ENCODE results near the gene MTCL1. TPM values are rescaled to one million over a fixed set of nuclear protein-coding genes. Genes with fewer than 3 reads are reported as not detected.

The MTCL1 gene
- total RNA-seq, 1 experiment from 2014 or later, result 11.6 TPM

- DNase-seq (ENCODE audit: unreplicated experiment), result peak; percentile 8
- TF ChIP-seq CTCF (IDR thresholded peaks at IDR 0.05; ENCODE audit: unreplicated experiment), result no peak
- intact Hi-C loops (cut with micrococcal nuclease), result no loop called here
- Mint-ChIP-seq H3K36me3 (ENCODE audit: insufficient read depth, unreplicated experiment) (peaks cover 12% of the 10 kb centered on the region), H3K4me3 (ENCODE audit: unreplicated experiment) (no peak overlapping the region), H3K9me3 (ENCODE audit: unreplicated experiment) (no peaks in the 10 kb centered on the region), H3K27ac (ENCODE audit: low read depth, unreplicated experiment) (peak overlapping the region; percentile 14), H3K27me3 (ENCODE audit: insufficient read depth, unreplicated experiment) (no peaks in the 10 kb centered on the region), H3K4me1 (ENCODE audit: insufficient read depth, unreplicated experiment) (peaks cover 22% of the 10 kb centered on the region)
- ChIA-PET POLR2A (interaction anchor here (1.0 kb wide), 1 partner anchor 88 kb away, joined by 3 read pairs; the partner anchor contains the start of gene MTCL1), CTCF (interaction anchor here (0.6 to 0.7 kb wide), 3 partner anchors 10 to 87 kb away, joined by 3 to 5 read pairs (median 3); no protein-coding TSS in a partner anchor)
- no TSS peak for BruUV-seq (replicated peaks)
These were observed 88.2 kb downstream of the MTCL1 start for GRCh38 chr18:8793445-8794155.

GRCh38 chr18:8794156-8794933 lies 89.0 kb downstream of the MTCL1 start:
- POLR2A ChIA-PET, result interaction anchor here (0.6 kb wide), 1 partner anchor 308 kb away, joined by 3 read pairs; no protein-coding TSS in a partner anchor
- no peaks in the 10 kb centered on the region for H3K27me3 Mint-ChIP-seq (ENCODE audit: insufficient read depth, unreplicated experiment)
- no peak for TF ChIP-seq CTCF (IDR thresholded peaks at IDR 0.05; ENCODE audit: unreplicated experiment)
- intact Hi-C loops (cut with micrococcal nuclease), result no loop called here
- no peak overlapping the region for H3K4me3 Mint-ChIP-seq (ENCODE audit: unreplicated experiment)
- no TSS peak for BruUV-seq (replicated peaks)
- H3K27ac Mint-ChIP-seq (ENCODE audit: low read depth, unreplicated experiment), result peak overlapping the region; percentile 14
- H3K36me3 Mint-ChIP-seq (ENCODE audit: insufficient read depth, unreplicated experiment), result peaks cover 12% of the 10 kb centered on the region
- DNase-seq (ENCODE audit: unreplicated experiment), result peak; percentile 36
- CTCF ChIA-PET, result interaction anchor here (0.6 to 0.7 kb wide), 3 partner anchors 9 to 187 kb away, joined by 3 to 5 read pairs (median 3); no protein-coding TSS in a partner anchor
- peaks cover 22% of the 10 kb centered on the region for H3K4me1 Mint-ChIP-seq (ENCODE audit: insufficient read depth, unreplicated experiment)
- H3K9me3 Mint-ChIP-seq (ENCODE audit: unreplicated experiment), result no peaks in the 10 kb centered on the region

GRCh38 chr18:8794934-8795280 lies 89.6 kb downstream of the MTCL1 start:
- intact Hi-C loops (cut with micrococcal nuclease), result no loop called here

More at GRCh38 chr18:8794934-8795280, 89.6 kb downstream of the MTCL1 start:
- Mint-ChIP-seq H3K9me3 (ENCODE audit: unreplicated experiment) (no peaks in the 10 kb centered on the region), H3K4me3 (ENCODE audit: unreplicated experiment) (no peak overlapping the region), H3K27ac (ENCODE audit: low read depth, unreplicated experiment) (no peak overlapping the region), H3K27me3 (ENCODE audit: insufficient read depth, unreplicated experiment) (no peaks in the 10 kb centered on the region), H3K4me1 (ENCODE audit: insufficient read depth, unreplicated experiment) (peaks cover 24% of the 10 kb centered on the region), H3K36me3 (ENCODE audit: insufficient read depth, unreplicated experiment) (peaks cover 12% of the 10 kb centered on the region)
- DNase-seq (ENCODE audit: unreplicated experiment), result no peak
- TF ChIP-seq CTCF (IDR thresholded peaks at IDR 0.05; ENCODE audit: unreplicated experiment), result no peak
- ChIA-PET POLR2A (interaction anchor here (0.6 kb wide), 1 partner anchor 308 kb away, joined by 3 read pairs; no protein-coding TSS in a partner anchor), CTCF (no interaction called here)
- BruUV-seq (replicated peaks), result no TSS peak
